Dermis blood vessel endothelial cell (primary cell): Measurements from ENCODE around the gene APAF1. TPM values are rescaled to one million over a fixed set of nuclear protein-coding genes. Genes with fewer than 3 reads are reported as not detected.

ENCODE experiments used
- DNase-seq: peaks from one replicate; pipeline ENCODE4 v3.0.0; 2010
- total RNA-seq: library from RNA; depleted of rRNA; stranded (reverse); fragments of >200 nt; gene quantifications from 2 replicates; pipeline ENCODE4 v1.2.3, GENCODE V29; 2014

The APAF1 gene
- total RNA-seq, 1 donor from 2014 or later: 29.1 TPM

GRCh38 chr12:98660521-98660920, 15.4 kb downstream of the APAF1 start:
- no peak for DNase-seq

GRCh38 chr12:98669751-98670150, 24.7 kb downstream of the APAF1 start:
- no peak for DNase-seq

GRCh38 chr12:98671459-98671858, 26.4 kb downstream of the APAF1 start:
- DNase-seq: peak; percentile 49

GRCh38 chr12:98674841-98675240, 29.8 kb downstream of the APAF1 start:
- no peak for DNase-seq

GRCh38 chr12:98678236-98678945, 33.3 kb downstream of the APAF1 start:
- DNase-seq: no peak

GRCh38 chr12:98678946-98679610, 34.0 kb downstream of the APAF1 start:
- DNase-seq: no peak

- no peak for DNase-seq
These were observed 34.5 kb downstream of the APAF1 start for GRCh38 chr12:98679611-98680005.

- DNase-seq: no peak
These were observed 39.1 kb downstream of the APAF1 start for GRCh38 chr12:98684199-98684598.

GRCh38 chr12:98686603-98687002, 41.5 kb downstream of the APAF1 start:
- no peak for DNase-seq

GRCh38 chr12:98691351-98691750, 46.3 kb downstream of the APAF1 start:
- no peak for DNase-seq

- no peak for DNase-seq
These were observed 51.1 kb downstream of the APAF1 start for GRCh38 chr12:98696036-98696646.

GRCh38 chr12:98697209-98697608, 52.1 kb downstream of the APAF1 start:
- DNase-seq: no peak

GRCh38 chr12:98698603-98699463, 53.7 kb downstream of the APAF1 start:
- peak; percentile 80 for DNase-seq

GRCh38 chr12:98699586-98699985, 54.5 kb downstream of the APAF1 start:
- no peak for DNase-seq

GRCh38 chr12:98701166-98701565, 56.1 kb downstream of the APAF1 start:
- no peak for DNase-seq

GRCh38 chr12:98709022-98709421, 63.9 kb downstream of the APAF1 start:
- DNase-seq: no peak

- DNase-seq: no peak
These were observed 69.3 kb downstream of the APAF1 start for GRCh38 chr12:98714426-98714825.

- no peak for DNase-seq
These were observed 74.7 kb downstream of the APAF1 start for GRCh38 chr12:98719515-98720504.

GRCh38 chr12:98721204-98721702, 76.2 kb downstream of the APAF1 start:
- DNase-seq: no peak

GRCh38 chr12:98724384-98725155, 79.5 kb downstream of the APAF1 start:
- no peak for DNase-seq
